MM.1S (cell line): ENCODE results near the gene BCL10.

Source experiments
- DNase-seq: peaks from one replicate; pipeline ENCODE4 v3.0.0-alpha.2; 2015
- H2AFZ ChIP-seq: fragments of 300-600 bp; sonication (generic); 2 replicates; pipeline ENCODE4 v1.6.0; 2016; ENCODE audit warnings: antibody characterized with exemption, low read length
- H3F3A ChIP-seq: fragments of 300-600 bp; sonication (generic); 2 replicates; pipeline ENCODE4 v1.6.1; 2016; ENCODE audit warnings: mild to moderate bottlenecking, antibody characterized with exemption, low read length, moderate library complexity, mixed read lengths; ENCODE audit not compliant: insufficient read depth
- H3K27ac ChIP-seq: fragments of 300-600 bp; sonication (generic); 2 replicates; pipeline ENCODE4 v1.5.1; 2016; ENCODE audit warnings: mild to moderate bottlenecking, low read length
- H3K27me3 ChIP-seq: fragments of 300-600 bp; sonication (generic); replicated peaks from 2 replicates; pipeline ENCODE4 v1.6.0; 2016; ENCODE audit warnings: low read length; ENCODE audit not compliant: insufficient read depth
- H3K36me3 ChIP-seq: fragments of 300-600 bp; sonication (generic); replicated peaks from 2 replicates; pipeline ENCODE4 v1.6.1; 2016; ENCODE audit warnings: mild to moderate bottlenecking, low read length, mixed read lengths; ENCODE audit not compliant: insufficient read depth
- H3K4me1 ChIP-seq: fragments of 300-600 bp; sonication (generic); 2 replicates; pipeline ENCODE4 v1.6.1; 2016; ENCODE audit warnings: low read length, mixed read lengths
- H3K4me2 ChIP-seq: fragments of 300-600 bp; sonication (generic); 2 replicates; pipeline ENCODE4 v1.6.0; 2016; ENCODE audit warnings: low read depth, low read length
- H3K4me3 ChIP-seq: fragments of 300-600 bp; sonication (generic); 2 replicates; pipeline ENCODE4 v1.5.1; 2016; ENCODE audit warnings: low read length, mixed read lengths
- H3K79me2 ChIP-seq: fragments of 300-600 bp; sonication (generic); 2 replicates; pipeline ENCODE4 v1.6.1; 2016; ENCODE audit warnings: mixed run types, low read length, mixed read lengths
- H3K9ac ChIP-seq: fragments of 300-600 bp; sonication (generic); 2 replicates; pipeline ENCODE4 v1.6.1; 2016; ENCODE audit warnings: low read length, mixed read lengths
- H3K9me2 ChIP-seq: fragments of 300-600 bp; sonication (generic); replicated peaks from 2 replicates; pipeline ENCODE4 v1.6.1; 2016; ENCODE audit warnings: mild to moderate bottlenecking, low read length, mixed read lengths; ENCODE audit not compliant: insufficient read depth
- H3K9me3 ChIP-seq: fragments of 300-600 bp; sonication (generic); replicated peaks from 2 replicates; pipeline ENCODE4 v1.6.1; 2016; ENCODE audit warnings: mild to moderate bottlenecking, low read length, mixed read lengths; ENCODE audit not compliant: insufficient read depth
- H4K20me1 ChIP-seq: fragments of 300-600 bp; sonication (generic); 2 replicates; pipeline ENCODE4 v1.6.1; 2016; ENCODE audit warnings: mild to moderate bottlenecking, low read length, moderate library complexity, mixed read lengths; ENCODE audit not compliant: insufficient read depth
- CTCF ChIP-seq: fragments of 300-600 bp; sonication (generic); IDR thresholded peaks from 2 replicates; pipeline ENCODE4 v1.5.1; 2016; ENCODE audit warnings: antibody characterized with exemption, low read length, mixed read lengths
- EZH2 ChIP-seq: fragments of 300-600 bp; sonication (generic); optimal IDR thresholded peaks from 2 replicates; pipeline ENCODE3; 2017; ENCODE audit warnings: low read depth, mild to moderate bottlenecking, antibody characterized with exemption, low read length, mixed read lengths
- EZH2phosphoT487 ChIP-seq: fragments of 300-600 bp; sonication (generic); IDR thresholded peaks from 2 replicates; pipeline ENCODE4 v1.6.1; 2018; ENCODE audit warnings: antibody characterized with exemption, low read length

BCL10 gene

GRCh38 chr1:85225624-85226380 lies 50.6 kb downstream of the BCL10 start:
- Histone ChIP-seq H3K9ac (no peak overlapping the region), H3K4me2 (no peak overlapping the region), H2AFZ (no peak overlapping the region), H3K4me1 (no peaks in the 10 kb centered on the region), H3K9me3 (no peaks in the 10 kb centered on the region), H3K36me3 (no peaks in the 10 kb centered on the region), H3K4me3 (no peak overlapping the region), H3K27ac (no peak overlapping the region), H3K9me2 (no peaks in the 10 kb centered on the region), H3F3A (no peaks in the 10 kb centered on the region), H4K20me1 (no peaks in the 10 kb centered on the region), H3K79me2 (no peaks in the 10 kb centered on the region), H3K27me3 (no peaks in the 10 kb centered on the region)
- TF ChIP-seq EZH2 (no peak), CTCF (no peak), EZH2phosphoT487 (no peak)
- DNase-seq, result no peak

GRCh38 chr1:85224734-85225623 lies 51.5 kb downstream of the BCL10 start:
- no peaks in the 10 kb centered on the region for H3K79me2 ChIP-seq
- H3K27me3 ChIP-seq, result no peaks in the 10 kb centered on the region
- no peaks in the 10 kb centered on the region for H3K36me3 ChIP-seq
- no peak overlapping the region for H3K9ac ChIP-seq
- H3K4me1 ChIP-seq, result no peaks in the 10 kb centered on the region
- H3K9me2 ChIP-seq, result no peaks in the 10 kb centered on the region
- TF ChIP-seq CTCF (no peak), EZH2phosphoT487 (no peak), EZH2 (no peak)
- no peak overlapping the region for H3K4me3 ChIP-seq
- no peak for DNase-seq
- H4K20me1 ChIP-seq, result no peaks in the 10 kb centered on the region
- no peak overlapping the region for H3K27ac ChIP-seq
- no peaks in the 10 kb centered on the region for H3F3A ChIP-seq
- no peak overlapping the region for H2AFZ ChIP-seq
- no peaks in the 10 kb centered on the region for H3K9me3 ChIP-seq
- H3K4me2 ChIP-seq, result no peak overlapping the region

- H2AFZ ChIP-seq, result no peak overlapping the region
Observed at GRCh38 chr1:85224295-85224694, 52.1 kb downstream of the BCL10 start.

More at GRCh38 chr1:85224295-85224694, 52.1 kb downstream of the BCL10 start:
- H3K4me2 ChIP-seq, result no peak overlapping the region
- H3K27ac ChIP-seq, result no peak overlapping the region
- H3F3A ChIP-seq, result no peaks in the 10 kb centered on the region
- H3K36me3 ChIP-seq, result no peaks in the 10 kb centered on the region
- no peak overlapping the region for H3K4me3 ChIP-seq
- no peak overlapping the region for H3K9ac ChIP-seq
- H3K9me3 ChIP-seq, result no peaks in the 10 kb centered on the region
- TF ChIP-seq EZH2phosphoT487, result no peak
- DNase-seq, result no peak
- H3K79me2 ChIP-seq, result no peaks in the 10 kb centered on the region
- H3K27me3 ChIP-seq, result no peaks in the 10 kb centered on the region
- H3K9me2 ChIP-seq, result no peaks in the 10 kb centered on the region
- H3K4me1 ChIP-seq, result no peaks in the 10 kb centered on the region
- no peaks in the 10 kb centered on the region for H4K20me1 ChIP-seq
